Measurements from ENCODE around the gene HEMK1. TPM values are rescaled to one million over a fixed set of nuclear protein-coding genes. Genes with fewer than 3 reads are reported as not detected.

HEMK1 gene
- total and polyA plus RNA-seq, 9 donors = 6.8 to 35.3 (median 23.8) TPM

DNA sequence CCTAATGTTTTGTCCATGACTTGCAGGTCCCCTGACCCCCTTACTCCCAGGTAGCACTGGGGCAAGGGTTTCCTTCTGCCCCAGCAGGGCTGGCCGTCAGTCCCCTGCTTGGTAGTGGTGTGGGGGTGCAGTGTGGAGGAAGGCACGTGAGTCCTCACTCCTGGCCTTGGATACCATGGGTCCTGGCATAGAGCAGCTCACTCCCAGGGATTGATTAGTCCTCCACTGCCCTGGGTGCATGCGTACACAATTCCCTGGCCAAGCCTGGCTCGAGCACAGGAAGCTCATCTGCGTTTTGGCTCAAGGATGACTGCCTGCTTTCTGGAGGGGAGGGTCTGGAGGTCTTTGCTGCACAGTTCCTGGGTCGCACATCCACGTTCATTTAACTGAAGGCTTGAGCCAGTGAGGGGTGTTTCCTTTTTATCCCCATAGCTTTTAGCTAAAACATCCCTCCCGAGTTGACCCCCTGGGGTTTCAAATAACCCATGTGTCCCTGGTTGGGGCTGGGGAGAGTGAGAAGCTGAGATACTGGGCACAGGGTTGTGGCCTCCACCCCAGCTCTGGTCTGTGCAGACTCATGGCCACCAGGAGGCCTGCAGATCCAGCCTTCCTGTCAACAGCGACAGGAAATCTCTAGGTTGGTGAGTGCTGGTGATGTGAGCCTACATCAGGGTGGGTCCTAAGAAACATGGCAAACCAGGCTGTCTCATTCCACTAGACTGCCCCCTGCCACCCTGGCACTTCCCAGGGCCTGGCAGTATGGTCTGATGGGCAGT lies 11.5 kb downstream of the HEMK1 start:
- H3K4me1 ChIP-seq (ENCODE audit: insufficient read depth) = peaks cover 2% of the 10 kb centered on the region
- no peaks in the 10 kb centered on the region for H3K36me3 ChIP-seq
- intact Hi-C loops (cut with DNase I) = no loop called here
- H3K4me3 ChIP-seq = no peak overlapping the region
- H3K9me3 ChIP-seq = no peaks in the 10 kb centered on the region
- H3K27me3 ChIP-seq = no peaks in the 10 kb centered on the region
- DNase-seq = peak in 1 of 5 donors; percentile 51
- no peak overlapping the region for H3K27ac ChIP-seq
- WGBS, 3 donors = 37 to 59% (median 54%) methylated on average over 9 of the region's 9 CpGs
- TF ChIP-seq CTCF (IDR thresholded peaks at IDR 0.05) (no peak), EP300 (IDR thresholded peaks at IDR 0.05) (no peak), POLR2A (IDR thresholded peaks at IDR 0.05) (no peak)

- TF ChIP-seq EP300 (IDR thresholded peaks at IDR 0.05) = no peak
- peaks cover 2% of the 10 kb centered on the region for H3K4me1 ChIP-seq (ENCODE audit: insufficient read depth)
- no peak for DNase-seq
- WGBS, 3 donors = 94 to 100% (median 100%) methylated on average over 2 of the region's 2 CpGs
- no peaks in the 10 kb centered on the region for H3K9me3 ChIP-seq
- no peaks in the 10 kb centered on the region for H3K27me3 ChIP-seq
- intact Hi-C loops (cut with DNase I) = no loop called here
- H3K27ac ChIP-seq = no peak overlapping the region
- H3K36me3 ChIP-seq = no peaks in the 10 kb centered on the region
- no peak overlapping the region for H3K4me3 ChIP-seq
These were observed 12.1 kb downstream of the HEMK1 start for GRCh38 chr3:50581459-50581842.

- Histone ChIP-seq H3K36me3 (no peaks in the 10 kb centered on the region), H3K4me3 (no peak overlapping the region), H3K27me3 (no peaks in the 10 kb centered on the region), H3K27ac (no peak overlapping the region), H3K9me3 (no peaks in the 10 kb centered on the region), H3K4me1 (ENCODE audit: insufficient read depth) (peaks cover 2% of the 10 kb centered on the region)
- intact Hi-C loops (cut with DNase I) = no loop called here
- no peak for DNase-seq
- 60 to 75% (median 61%) methylated on average over 9 of the region's 9 CpGs for WGBS, 3 donors
- TF ChIP-seq POLR2A (IDR thresholded peaks at IDR 0.05) (no peak), CTCF (IDR thresholded peaks at IDR 0.05) (no peak), EP300 (IDR thresholded peaks at IDR 0.05) (no peak)
These were observed 12.8 kb downstream of the HEMK1 start for GRCh38 chr3:50582083-50582482.

- 74 to 89% (median 85%) methylated on average over 5 to 6 of the region's 6 CpGs for WGBS, 3 donors
- Histone ChIP-seq H3K36me3 (no peaks in the 10 kb centered on the region), H3K27ac (no peak overlapping the region), H3K9me3 (no peaks in the 10 kb centered on the region), H3K27me3 (no peaks in the 10 kb centered on the region), H3K4me3 (no peak overlapping the region), H3K4me1 (ENCODE audit: insufficient read depth) (peaks cover 6% of the 10 kb centered on the region)
- TF ChIP-seq CTCF (IDR thresholded peaks at IDR 0.05) = no peak
- TF ChIP-seq EP300 (IDR thresholded peaks at IDR 0.05) = no peak
- no peak for TF ChIP-seq POLR2A (IDR thresholded peaks at IDR 0.05)
- peak in 2 of 5 donors; percentile 57 to 66 for DNase-seq
- intact Hi-C loops (cut with DNase I) = no loop called here
These were observed 14.6 kb downstream of the HEMK1 start for GRCh38 chr3:50583897-50584296.

GRCh38 chr3:50584391-50584790 lies 15.1 kb downstream of the HEMK1 start:
- H3K9me3 ChIP-seq = no peaks in the 10 kb centered on the region
- H3K4me3 ChIP-seq = no peak overlapping the region
- no peak overlapping the region for H3K27ac ChIP-seq
- peaks cover 6% of the 10 kb centered on the region for H3K4me1 ChIP-seq (ENCODE audit: insufficient read depth)
- DNase-seq = no peak
- TF ChIP-seq CTCF (IDR thresholded peaks at IDR 0.05) = no peak
- TF ChIP-seq EP300 (IDR thresholded peaks at IDR 0.05) = no peak
- no peak for TF ChIP-seq POLR2A (IDR thresholded peaks at IDR 0.05)
- no peaks in the 10 kb centered on the region for H3K27me3 ChIP-seq
- H3K36me3 ChIP-seq = no peaks in the 10 kb centered on the region
- WGBS, 3 donors = 66 to 74% (median 70%) methylated on average over 2 of the region's 2 CpGs
- intact Hi-C loops (cut with DNase I) = no loop called here
